Stimulated activated CD4-positive, alpha-beta T cell treated with anti-CD3 and anti-CD28 coated beads, Interleukin-2, amount 100 ng/mL, for 24 hours (primary cell): ENCODE measurements around the gene SORCS3.

ENCODE experiments used
- DNase-seq, 2 donors: peaks; one replicate each; pipeline ENCODE4 v3.0.0-alpha.2; 2020

The SORCS3 gene

DNA sequence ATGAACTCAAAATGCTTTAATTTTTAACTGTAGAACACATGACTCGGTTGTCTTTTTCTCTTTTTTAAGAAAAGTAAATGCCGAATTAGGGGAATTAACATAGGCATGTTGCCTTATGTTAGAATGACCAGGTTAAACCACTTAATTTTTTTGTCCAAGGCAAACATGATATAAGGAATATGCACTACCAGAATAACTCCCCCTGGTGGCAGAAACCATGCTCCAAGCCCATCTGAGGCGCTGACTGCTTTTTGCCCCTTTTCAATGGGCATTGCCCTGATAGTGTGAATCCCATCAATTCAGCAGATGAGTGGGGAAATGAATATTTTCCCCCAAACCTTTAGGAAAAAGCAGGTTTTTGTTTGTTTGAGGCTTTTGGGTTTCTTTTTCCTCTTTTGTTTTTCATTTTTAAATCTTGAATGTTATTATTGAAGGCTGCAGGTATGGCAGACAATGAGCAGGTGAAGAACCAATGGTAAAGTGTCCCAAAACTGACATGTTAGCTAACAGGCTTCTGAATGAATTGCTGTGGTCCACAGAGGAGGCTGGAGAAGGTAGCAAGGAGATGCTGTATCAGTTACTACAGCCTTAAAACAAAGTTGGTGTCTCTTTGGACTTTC lies 284.3 kb downstream of the SORCS3 start:
- peak; percentile 30 to 41 for DNase-seq

DNA sequence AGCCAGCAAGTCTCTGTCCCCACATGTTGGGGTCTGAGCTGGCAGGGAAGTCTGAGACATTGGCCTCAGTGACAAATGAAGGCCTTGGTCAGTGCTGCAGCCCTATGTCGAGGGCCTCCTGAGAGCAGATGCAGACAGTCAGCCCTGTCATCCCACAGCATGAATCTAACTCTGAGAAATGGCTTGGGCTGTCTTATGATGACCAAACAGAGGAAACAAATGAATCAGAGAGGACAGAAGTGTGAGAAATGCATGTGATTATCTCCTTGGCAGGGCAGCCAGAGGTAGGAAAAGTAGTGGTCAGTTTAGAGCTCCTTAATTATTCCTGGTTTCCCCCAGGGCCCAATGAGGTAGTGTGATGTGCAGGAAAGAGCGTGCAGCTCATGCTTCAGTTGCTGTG lies 287.6 kb downstream of the SORCS3 start:
- no peak for DNase-seq

DNA sequence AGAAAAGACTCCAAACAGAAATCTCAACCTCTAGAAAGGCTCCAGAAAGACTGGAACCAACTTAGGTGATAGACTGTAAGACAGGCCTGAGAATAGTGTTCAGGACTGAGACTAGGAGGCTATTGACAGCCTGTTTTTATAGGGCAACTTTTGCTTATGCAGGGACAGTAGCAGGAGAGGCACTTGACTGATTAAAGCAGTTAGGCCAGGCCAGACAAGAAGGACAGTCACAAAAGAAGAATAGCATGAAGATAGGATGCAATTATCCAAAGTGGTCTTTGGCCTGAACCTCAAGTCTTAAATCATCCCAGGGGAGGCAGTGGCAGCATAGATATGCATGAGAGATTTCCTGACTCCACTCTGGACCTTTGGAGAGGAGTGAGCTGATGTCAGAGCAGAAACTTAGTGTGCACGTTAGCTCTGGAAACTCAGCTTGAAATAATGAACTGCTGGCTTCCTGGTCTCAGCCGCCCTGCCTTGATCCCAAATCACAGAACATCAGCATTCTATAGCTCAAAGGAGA lies 290.6 kb downstream of the SORCS3 start:
- no peak for DNase-seq

DNA sequence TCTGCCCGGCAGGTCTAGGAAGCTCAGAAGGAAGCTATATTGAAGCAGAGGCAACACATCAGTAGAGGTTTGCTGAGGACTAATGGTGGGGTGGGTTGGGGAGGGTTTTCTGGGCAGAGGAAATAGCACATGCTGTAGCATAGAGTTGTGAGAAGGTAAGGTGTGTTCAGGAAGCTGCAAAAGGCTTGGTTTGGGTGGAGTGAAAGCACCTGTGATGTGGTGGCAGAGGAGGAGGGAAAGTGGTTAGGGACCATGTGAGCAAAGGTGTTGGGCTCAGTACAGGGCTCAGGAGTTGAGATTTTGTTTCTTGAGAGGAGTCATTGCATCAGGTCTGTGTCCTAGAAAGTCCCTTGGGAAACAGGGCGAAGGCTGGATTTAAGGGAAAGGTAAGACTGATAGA lies 294.6 kb downstream of the SORCS3 start:
- DNase-seq = no peak

DNA sequence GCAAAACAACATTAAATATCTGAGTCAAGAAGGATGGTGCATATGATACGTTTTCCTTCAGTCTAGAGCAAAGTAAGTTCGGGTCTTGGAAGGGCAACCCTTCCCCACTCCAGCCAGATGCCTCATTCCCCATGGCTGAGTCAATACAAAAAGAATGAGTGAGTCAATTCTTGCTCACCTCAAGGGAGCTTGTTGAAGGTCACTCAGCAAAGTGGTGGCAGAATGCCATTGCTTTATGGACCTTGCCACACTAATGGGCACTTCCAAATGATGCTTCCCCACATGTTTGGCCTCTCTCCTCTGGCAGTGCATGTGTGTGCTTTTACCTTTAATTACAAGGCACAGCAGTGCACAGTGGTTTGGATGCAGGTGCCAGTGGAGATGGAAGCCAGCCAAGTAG lies 296.5 kb downstream of the SORCS3 start:
- no peak for DNase-seq

DNA sequence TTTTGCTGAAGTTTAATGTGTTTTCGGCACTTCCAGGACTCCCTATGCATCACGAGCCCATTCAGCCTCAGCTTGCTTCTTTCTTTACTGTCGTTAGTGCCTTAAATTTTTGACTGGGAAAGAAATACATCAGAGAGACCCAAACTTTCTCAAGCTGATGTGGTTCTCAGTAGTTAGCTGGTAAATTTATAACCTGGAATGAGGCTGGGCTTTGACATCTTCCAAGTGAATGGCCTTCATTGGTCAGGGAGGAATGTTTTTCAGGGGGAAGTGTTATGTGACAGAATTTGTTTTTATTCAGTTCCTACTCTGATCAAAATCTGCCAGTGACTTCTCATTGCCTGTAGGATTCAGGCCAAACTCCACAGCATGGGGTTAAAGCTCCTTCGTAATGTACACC lies 296.9 kb downstream of the SORCS3 start:
- no peak for DNase-seq

DNA sequence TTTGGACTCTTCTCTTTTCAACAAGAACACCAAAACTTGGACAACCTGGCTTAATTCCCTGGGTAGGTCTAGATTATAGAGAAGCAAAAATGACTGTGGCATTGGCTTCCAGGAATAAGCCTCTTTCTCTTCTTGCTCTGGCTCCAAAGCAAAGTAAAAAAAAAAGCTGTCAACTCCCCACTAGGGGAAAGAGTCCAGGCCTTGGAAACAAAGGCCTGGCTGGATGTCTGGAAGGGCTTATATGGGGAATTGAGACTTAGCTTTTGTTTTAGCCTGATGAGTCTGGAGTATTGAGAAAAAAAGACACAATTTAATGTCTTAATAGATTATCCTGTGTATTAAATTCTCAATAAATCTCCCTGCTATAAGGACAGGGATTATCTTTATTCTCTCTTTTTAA lies 300.6 kb downstream of the SORCS3 start:
- DNase-seq = no peak

DNA sequence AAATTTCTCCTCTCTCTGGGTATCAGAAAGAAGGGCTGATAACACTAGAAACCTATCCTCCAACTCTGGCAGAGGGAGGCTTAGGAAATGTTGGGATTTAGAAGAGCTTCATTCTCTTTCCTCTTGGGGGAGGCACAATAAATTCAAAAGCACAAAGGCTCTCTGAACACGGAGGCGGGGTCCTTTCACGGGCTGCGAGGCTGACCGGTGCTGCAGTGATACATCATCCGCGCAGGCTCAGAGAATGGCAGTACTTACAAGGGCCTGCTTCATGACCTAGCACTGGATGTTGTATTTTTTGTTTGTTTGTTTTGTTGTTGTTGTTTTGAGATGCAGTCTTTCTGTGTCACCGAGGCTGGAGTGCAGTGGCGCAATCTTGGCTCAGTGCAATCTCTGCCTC lies 306.2 kb downstream of the SORCS3 start:
- DNase-seq = no peak

DNA sequence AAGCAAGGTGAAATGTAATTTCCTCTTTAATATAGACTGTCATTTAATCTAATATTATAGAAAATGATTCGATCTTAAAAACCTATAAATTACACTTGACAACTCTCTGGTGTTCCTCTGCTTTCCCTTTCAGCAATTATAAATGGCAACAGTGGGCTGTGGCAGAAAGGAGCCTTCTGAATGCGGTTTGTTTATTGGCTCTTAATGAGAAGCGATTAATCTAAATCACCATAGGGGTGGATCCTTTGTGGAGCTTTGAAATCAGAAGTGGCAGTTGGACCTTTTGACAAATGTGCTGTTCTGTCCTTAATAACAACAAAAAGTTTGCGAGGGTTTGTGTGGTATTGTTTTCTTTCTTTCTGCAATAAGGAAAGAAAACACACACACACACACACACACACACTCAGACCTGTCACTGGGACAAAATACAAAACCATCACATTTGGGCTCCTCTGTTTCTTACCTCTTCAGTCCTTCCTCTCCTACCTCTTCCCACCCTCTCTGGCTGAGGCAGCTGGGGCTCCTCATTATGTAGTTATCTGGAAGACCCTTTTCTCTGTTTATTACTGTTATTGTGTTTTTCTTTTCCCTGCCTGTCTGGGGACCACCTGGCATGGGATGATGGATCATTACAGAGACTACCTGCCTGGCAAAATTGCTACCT lies 316.2 kb downstream of the SORCS3 start:
- no peak for DNase-seq

DNA sequence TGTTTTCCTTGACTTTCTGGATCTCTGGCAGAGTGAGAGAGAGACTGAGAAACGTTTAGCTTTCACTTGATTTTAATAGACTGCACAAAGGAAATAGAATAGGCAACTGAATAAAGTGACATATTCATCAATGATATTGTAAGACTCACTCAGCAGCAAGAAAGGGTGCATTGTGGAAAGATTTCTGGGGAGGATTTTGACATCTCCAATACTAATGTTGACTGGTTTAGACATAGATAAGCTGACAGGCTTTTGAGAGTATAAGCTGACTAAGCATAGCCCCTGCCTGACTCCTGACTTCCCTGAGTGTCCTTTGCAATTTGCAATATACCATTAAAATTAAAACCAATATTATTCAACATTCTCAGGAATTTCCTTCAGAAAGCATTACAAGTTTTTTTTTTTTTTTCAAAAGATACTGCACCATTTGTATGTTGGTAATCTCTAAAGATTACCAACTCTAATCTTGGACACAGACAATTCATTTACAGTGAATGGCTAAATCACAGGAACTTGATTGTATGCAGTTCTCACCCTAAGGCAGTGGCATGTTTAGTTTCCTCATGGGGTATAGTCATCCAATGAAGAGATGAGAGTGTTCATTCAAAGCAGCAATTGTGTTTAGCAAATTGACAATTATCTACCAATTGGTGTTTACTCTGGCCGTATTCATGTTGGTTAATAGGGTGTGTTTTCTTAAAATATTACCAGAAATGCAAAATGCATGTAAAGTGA lies 325.6 kb downstream of the SORCS3 start:
- no peak for DNase-seq

DNA sequence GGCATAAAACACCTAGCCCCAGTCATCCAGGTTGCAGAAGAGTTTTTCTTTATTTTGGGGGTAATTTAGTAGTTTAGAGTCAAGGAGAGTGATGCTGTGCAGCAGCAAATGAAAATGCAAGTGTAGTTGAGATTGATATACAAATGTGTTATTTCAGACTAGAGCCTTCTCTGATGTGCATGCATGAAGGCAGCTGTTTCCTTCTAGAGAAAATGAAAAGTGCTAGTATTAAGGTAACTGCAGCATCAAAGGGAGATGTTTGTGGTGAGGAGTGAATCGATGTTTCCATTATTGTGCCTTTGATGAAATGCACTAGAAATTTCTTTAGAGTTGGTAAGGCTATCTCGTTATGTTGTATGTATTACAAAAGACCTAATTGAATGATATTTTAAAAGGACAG lies 339.3 kb downstream of the SORCS3 start:
- DNase-seq = no peak

DNA sequence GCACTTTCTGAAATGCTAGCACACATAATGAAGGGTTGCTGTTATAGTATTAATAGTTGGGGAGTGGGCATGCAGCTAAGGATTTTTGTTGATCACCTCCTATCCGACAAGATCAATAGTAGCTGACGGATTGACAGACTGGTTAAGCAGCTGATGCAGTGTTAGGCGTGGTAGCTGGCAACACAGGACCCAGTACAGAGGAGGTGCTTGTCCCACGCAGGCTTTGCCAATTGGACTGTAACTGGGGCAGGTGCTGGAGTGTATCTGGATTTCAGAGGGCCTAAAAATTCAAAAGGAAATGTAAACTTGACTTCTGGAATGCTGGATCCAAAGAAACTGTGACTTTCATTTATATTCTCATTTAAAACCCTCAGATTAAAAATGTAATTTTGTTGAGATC lies 340.9 kb downstream of the SORCS3 start:
- no peak for DNase-seq

DNA sequence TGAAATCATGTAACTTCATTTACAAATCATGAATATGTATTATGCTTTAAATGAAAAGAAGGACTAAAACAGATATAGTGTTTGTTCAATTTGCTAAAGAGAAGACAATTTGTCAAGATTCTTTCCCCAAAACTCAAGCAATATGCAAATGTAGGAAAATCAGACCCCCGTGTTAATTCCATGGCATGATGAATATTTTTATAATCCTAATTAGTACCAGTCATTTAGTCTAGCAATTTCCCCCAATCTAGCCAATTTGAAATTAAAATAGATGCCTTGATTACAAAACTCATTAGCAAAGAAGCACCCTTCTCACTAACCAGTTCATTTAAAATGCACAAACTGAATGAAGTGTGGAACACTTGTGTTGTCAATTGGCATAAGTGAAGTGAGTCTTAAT lies 347.6 kb downstream of the SORCS3 start:
- no peak for DNase-seq

DNA sequence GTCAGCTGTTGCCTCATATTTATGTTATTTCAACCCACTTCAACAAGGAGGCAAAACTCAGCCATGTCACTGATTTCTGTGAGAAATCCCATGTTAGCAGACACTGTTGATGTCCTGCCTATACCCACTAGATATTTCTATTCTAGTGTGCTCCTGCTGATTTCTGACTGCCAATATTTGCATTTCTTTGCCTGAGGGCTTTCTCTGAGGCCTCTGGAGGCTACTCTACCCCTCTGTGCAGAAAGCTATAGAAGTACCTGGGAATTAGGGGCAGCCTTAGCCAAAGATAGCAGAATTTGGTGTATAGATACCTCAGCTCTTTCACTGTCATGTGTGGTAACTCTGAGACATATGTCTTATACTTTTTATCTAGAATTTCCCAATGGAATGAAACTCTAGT lies 348.8 kb downstream of the SORCS3 start:
- DNase-seq = no peak

DNA sequence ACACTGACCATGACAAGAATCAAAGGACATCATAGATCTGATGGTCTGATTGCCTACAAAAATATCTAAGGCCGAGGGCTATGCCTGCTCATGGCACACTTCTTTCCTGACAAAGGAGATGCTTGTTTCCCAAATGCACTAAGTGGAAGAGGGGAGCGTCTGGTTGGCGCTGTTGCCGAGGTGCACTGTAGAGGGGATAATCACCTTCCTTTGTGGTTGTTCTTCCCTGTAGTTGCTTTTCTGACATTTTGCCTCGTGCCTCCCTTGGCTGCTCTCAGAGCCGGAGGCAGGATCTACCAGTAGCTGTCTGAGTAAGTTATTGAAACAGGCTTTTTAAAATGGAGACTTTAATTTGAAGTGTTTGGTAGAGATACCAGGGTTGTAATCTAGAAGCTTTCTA lies 352.0 kb downstream of the SORCS3 start:
- DNase-seq = no peak

DNA sequence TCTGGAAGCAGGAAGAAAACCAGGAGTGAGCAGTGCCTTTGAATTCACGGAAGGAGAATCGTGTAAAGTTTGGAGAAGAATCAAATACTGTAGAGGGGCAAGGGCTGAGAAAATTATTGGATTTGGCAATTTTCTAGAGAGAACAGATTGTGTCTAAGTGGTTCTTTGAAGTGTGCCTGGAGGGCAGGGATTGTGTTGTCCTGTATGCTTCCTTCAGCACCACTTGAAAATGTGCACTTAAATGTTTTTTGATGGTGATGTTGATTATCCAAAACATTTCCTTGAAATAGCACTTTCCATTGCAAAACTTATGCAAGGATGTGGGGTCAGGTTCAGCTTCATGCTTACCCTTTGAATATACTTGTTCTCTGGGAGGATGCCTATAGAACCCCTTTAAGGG lies 360.2 kb downstream of the SORCS3 start:
- DNase-seq = no peak

DNA sequence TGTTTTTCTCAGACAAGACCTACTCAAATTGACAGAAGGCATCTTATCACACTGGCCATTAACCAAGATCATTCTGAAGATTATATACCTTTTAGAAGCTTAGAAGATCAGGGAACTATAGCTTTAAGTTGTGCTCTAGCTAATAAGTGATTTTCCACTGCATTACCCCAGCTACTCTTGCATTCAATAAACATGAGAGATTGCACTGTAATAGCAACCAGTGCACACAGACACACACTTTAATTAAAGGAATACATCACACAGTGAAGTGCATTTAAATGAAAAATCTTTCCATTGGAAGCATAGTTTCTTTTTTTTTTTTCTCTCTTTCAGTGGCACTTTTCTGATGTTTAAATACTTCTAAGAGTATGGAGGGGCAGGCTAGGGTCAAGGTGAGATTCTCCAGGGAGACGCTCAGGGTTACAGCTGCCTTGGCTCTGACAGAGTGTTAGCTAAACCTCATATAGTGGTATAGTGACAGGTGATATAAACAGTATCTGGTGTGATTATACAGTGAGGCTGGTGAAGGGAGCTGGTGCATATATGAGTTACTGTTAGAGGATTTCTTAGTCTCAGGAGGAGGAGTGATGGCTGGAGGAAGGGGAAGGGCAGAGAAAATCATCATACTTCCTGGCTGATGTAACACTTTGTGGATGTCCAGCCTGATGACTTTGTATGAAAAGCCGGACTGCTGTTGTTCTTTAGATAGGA lies 369.5 kb downstream of the SORCS3 start:
- DNase-seq = no peak

DNA sequence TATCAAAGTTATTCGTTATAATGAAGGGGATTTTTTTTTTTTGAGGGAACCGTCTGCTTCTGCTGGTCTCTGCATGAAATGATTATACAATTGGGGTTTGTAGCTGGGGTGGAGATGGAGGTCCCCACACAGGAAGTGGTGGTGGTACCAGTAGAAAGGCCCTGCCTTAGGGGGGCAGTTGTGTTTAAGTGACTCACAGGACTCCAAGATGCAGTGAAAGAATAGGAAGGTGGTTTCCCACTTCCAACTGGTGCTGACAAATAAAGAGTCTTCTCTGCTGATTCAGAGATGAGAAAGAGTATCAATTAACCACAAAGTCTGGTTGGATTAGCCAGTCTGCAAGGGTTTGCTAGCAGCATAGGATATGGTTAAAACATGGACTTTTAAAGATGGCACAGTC lies 376.0 kb downstream of the SORCS3 start:
- peak; percentile 4 to 18 for DNase-seq

DNA sequence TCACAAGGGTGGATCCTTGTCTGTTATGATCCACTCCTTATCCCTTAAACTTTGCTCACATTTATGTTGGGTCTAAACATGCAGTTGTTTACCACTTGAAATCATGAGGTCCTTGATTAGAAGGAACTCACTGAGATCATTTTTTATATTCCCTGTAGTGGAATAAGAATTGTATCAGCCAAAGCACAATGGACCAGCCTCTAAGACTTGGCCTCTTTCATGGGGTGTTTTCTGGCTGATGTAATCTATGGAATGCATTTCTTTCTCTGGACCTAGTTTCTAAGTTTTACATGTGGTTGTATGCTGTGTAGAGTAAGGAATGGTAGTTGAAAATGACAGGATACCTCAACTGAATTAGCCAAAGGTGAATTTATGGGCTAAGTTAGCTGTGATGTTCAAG lies 376.6 kb downstream of the SORCS3 start:
- no peak for DNase-seq

DNA sequence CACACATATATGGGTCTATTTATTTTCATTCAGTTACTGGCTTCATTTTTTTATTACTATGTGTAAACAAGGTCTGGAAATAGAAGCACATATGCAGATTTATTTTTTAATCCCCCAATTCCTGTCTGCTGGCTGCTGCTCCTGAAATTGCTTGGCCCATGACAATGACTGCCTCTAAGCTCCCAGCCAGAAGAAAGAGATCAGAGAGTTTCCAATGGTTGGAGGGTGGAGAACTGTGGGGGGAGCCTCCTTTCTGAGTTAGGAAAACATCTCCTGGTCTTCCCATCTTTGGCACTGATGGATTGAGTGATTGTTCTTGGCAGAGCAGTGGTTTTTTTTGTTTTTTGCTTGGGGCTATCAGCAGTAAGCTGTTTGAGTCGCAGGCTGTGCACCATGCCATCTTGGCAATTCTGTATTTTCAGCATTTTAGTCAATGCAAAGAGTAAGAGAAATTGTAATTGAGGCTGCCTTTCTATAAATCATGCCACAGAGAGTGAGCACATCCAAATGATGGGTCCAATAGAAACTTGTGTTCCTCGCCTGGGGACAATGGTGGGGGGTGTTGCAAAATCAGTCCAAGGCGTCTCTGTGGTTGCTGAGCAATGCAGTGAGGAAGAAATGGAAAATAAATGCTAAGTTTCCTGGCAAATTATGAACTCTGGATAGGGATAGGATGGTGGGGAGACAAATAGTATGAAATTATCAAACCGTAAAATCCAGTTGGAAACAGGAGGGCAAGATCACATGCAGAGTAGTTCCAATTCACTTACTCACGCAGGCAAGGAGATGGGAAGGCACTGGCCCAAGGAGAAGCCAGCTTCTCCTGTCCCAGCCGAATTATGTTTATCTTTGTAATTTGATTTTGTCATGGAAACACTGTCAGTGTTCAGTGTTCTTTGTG lies 382.4 kb downstream of the SORCS3 start:
- DNase-seq = no peak

DNA sequence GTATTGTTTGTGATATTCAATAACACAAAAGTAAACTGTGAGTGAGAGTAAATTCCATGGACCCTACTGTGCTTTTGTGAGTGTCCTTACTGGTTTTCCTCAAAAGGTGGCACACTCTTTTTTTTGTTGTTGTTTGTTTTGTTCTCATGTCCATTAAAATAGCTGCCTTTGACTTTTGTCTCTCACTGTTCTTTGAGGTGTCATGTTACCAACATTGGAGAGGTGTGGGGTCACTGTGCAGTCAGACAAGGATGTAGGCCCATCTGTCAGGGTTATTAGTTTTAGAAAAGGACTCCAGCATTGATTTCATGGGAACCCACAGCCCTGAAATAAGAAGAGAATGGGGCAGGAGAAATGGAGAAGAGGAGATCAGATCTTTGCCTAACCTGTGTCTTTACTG lies 383.1 kb downstream of the SORCS3 start:
- DNase-seq = no peak

DNA sequence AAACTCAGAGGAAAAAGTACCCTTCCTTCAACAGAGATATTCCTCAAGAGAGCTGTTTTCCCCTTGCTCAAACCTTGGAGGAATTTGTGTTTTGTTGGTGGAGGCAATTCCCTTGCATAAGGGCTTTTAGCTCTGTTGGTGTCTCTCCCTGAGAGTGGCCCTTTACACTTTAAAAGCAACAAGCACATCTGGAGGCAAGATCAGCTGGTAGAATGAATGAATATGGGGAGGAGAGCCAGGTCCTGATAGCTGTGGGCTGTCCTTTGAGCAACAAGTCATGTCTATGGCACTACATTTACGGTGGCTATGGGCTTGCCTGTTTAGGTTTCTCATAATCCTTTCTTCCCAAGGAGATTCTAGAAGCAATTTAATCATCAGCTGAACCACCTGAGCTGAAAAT lies 384.0 kb downstream of the SORCS3 start:
- no peak for DNase-seq

DNA sequence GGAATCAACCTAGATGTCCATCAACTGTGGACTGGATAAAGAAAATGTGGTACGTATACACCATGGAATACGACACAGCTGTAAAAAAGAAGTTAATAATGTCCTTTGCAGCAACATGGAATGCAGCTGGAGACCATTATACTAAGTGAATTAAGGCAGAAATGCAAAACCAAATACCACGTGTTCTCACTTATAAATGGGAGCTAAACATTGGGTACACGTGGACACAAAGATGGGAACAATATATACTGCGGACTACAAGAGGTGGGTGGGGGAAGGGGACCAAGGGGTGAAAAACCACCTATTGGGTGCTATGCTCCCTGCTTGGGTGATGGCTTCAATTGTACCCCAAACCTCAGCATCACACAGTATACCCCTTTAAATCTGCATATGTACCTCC lies 385.5 kb downstream of the SORCS3 start:
- no peak for DNase-seq
